HG02763 (cell line): Measurements from ENCODE around the gene PON1.

Source experiments
- ATAC-seq: cut with Tn5 transposase; IDR thresholded peaks from one replicate; pipeline ENCODE4 v1.9.1; 2021; ENCODE audit warnings: mild to moderate bottlenecking, moderate library complexity; ENCODE audit not compliant: unreplicated experiment

PON1 gene

GRCh38 chr7:95261895-95262415, 62.4 kb downstream of the PON1 start:
- no peak for ATAC-seq

- ATAC-seq: no peak
These were observed 68.6 kb downstream of the PON1 start for GRCh38 chr7:95255691-95256090.

GRCh38 chr7:95253986-95254385, 70.3 kb downstream of the PON1 start:
- ATAC-seq: no peak

GRCh38 chr7:95251966-95252365, 72.4 kb downstream of the PON1 start:
- no peak for ATAC-seq

GRCh38 chr7:95250571-95250970, 73.8 kb downstream of the PON1 start:
- ATAC-seq: no peak
